ENCODE results near the gene NMRK2. TPM values are rescaled to one million over a fixed set of nuclear protein-coding genes. Genes with fewer than 3 reads are reported as not detected.

The NMRK2 gene
- polyA plus RNA-seq, 1 of the 3 experiments (the other 2 are of a cell fraction) = not detected

DNA sequence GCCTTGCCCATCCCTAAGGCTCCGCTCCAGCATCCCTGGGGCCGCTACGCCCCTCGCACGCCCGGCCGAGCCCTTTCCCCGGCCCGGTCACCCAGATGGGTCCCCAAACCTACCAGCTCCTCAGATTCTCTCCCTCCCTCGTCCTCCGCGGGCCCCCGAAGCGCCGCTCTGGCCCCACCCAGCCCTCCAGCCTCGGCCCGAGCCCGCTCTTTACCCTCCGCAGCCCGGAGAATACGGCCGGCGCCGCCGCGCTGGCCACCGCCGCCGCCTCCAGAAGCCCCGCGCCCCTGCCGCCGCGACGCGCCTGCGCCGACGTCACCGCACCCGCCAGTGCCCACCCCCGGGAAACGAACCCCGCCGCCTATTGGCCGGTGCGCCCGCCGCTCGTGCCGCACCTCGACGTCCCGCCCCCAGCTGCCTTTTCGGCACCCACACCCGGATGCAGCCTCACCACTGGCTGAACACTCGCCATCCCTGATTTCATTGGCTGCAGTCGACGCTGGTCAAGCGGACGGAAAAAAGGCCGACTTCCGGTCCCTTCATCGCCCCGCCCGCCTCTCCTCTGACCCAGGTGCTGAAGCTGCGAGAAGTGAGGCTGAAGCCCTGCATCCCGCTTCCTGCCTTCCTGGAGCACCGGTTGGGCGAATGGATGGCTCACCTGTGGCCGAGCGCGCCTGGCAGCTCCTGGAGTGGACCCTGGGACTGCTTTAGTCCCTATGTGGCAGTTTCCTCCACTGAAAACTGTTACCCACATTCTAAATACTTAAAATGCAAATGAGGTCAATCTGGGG lies 38.1 kb downstream of the NMRK2 start, which contains the start of gene DAPK3:
Gene DAPK3, minus strand, starts transcription at position 292 of the 791 bp plus-strand sequence. CDS start 1,364 bp downstream, outside the sequence.
- Histone ChIP-seq H3K27me3 (ENCODE audit: insufficient read depth) (no peaks in the 10 kb centered on the region), H3K4me1 (ENCODE audit: control insufficient read depth in 1 of 2, insufficient read depth in 2 of 2, low read depth in 1 of 2, low read length in 1 of 2) (peaks cover 16 to 22% of the 10 kb centered on the region in 2 experiments; a peak in 3 of 4 replicates), H3K9ac (peak within 1 kb of the TSS; percentile 93), H3K9me3 (no peaks in the 10 kb centered on the region), H4K20me1 (ENCODE audit: insufficient read depth) (peaks cover 68% of the 10 kb centered on the region), H3K4me3 (ENCODE audit: low read depth in 2 of 2, low read length in 1 of 2) (peak within 1 kb of the TSS; percentile 75 to 80), H3K4me2 (peak within 1 kb of the TSS; percentile 97), H3K36me3 (replicated peaks in 1 of 2; ENCODE audit: control insufficient read depth in 1 of 2, insufficient read depth in 2 of 2, low read length in 1 of 2) (peaks cover 12 to 31% of the 10 kb centered on the region in 2 experiments), H3K9me2 (no peaks in the 10 kb centered on the region), H3F3A (replicated peaks; ENCODE audit: insufficient read depth) (peaks cover 49% of the 10 kb centered on the region), H2AFZ (ENCODE audit: low read depth) (no peak within 1 kb of the TSS), H3K27ac (ENCODE audit: low read depth in 2 of 2, low read length in 1 of 2) (peak within 1 kb of the TSS; percentile 77 to 99), H3K79me2 (ENCODE audit: insufficient read depth) (peaks cover 50% of the 10 kb centered on the region)
- under 1% methylated on average over 51 of the region's 73 CpGs for WGBS (ENCODE audit: low lambda C conversion rate)
- ChIA-PET CTCF (interaction anchor here (0.7 to 1.4 kb wide), 7 partner anchors 10 to 195 kb away, joined by 3 to 4 read pairs (median 3); partner anchors contain the start of gene EEF2), POLR2A (interaction anchor here (0.6 to 3.2 kb wide), 11 partner anchors 8 to 485 kb away, joined by 3 to 60 read pairs (median 4); partner anchors contain the start of genes ATCAY and EEF2)
- peak; percentile 98 for DNase-seq
- TF ChIP-seq ELF1 (IDR thresholded peaks at IDR 0.05) (peak; percentile 88), MEF2A (IDR thresholded peaks at IDR 0.05; ENCODE audit: borderline replicate concordance, low read depth) (no peak), SMC3 (IDR thresholded peaks at IDR 0.05; ENCODE audit: low read depth, low read length) (no peak; the same call in 1 of the 2 replicates), RFX5 (IDR thresholded peaks at IDR 0.05; ENCODE audit: low read length) (peak; percentile 81), RXRA (IDR thresholded peaks at IDR 0.05; ENCODE audit: borderline replicate concordance, low read depth) (no peak), EZH2phosphoT487 (IDR thresholded peaks at IDR 0.05; ENCODE audit: borderline replicate concordance, low read depth) (no peak), JUND (IDR thresholded peaks at IDR 0.05) (peak; percentile 38; the same call in 1 of the 2 replicates), RAD21 (IDR thresholded peaks at IDR 0.05; ENCODE audit: low read length) (no peak), TAF1 (IDR thresholded peaks at IDR 0.05; ENCODE audit: borderline replicate concordance, low read depth, low read length) (peak; percentile 33; the same call in 1 of the 2 replicates), RCOR1 (IDR thresholded peaks at IDR 0.05; ENCODE audit: low read length) (no peak), EP300 (IDR thresholded peaks at IDR 0.05; ENCODE audit: borderline replicate concordance in 1 of 2, low read depth in 1 of 2, low read length in 1 of 2) (0 out of 4 replicates have a peak, but pooled peaks of 1 of the 2 experiments have one; percentile 22), PBX3 (IDR thresholded peaks at IDR 0.05) (peak; percentile 99), MXI1 (IDR thresholded peaks at IDR 0.05; ENCODE audit: low read depth, low read length) (peak; percentile 36), NRF1 (IDR thresholded peaks at IDR 0.05; ENCODE audit: low read depth, low read length) (peak; percentile 67), GABPA (IDR thresholded peaks at IDR 0.05; ENCODE audit: low read depth) (peak; percentile 88), POLR2AphosphoS5 (IDR thresholded peaks at IDR 0.05; ENCODE audit: low read depth, low read length) (peak; percentile 82), USF2 (IDR thresholded peaks at IDR 0.05; ENCODE audit: borderline replicate concordance, low read depth, low read length) (no peak), FOXM1 (IDR thresholded peaks at IDR 0.05; ENCODE audit: low read depth) (no peak), FOSL2 (IDR thresholded peaks at IDR 0.05; ENCODE audit: borderline replicate concordance, low read depth) (no peak; the same call in 1 of the 2 replicates), YY1 (IDR thresholded peaks at IDR 0.05; ENCODE audit: low read depth) (no peak), SIN3A (IDR thresholded peaks at IDR 0.05; ENCODE audit: borderline replicate concordance, low read depth, low read length) (no peak)
- TF ChIP-seq, protein P1, sequence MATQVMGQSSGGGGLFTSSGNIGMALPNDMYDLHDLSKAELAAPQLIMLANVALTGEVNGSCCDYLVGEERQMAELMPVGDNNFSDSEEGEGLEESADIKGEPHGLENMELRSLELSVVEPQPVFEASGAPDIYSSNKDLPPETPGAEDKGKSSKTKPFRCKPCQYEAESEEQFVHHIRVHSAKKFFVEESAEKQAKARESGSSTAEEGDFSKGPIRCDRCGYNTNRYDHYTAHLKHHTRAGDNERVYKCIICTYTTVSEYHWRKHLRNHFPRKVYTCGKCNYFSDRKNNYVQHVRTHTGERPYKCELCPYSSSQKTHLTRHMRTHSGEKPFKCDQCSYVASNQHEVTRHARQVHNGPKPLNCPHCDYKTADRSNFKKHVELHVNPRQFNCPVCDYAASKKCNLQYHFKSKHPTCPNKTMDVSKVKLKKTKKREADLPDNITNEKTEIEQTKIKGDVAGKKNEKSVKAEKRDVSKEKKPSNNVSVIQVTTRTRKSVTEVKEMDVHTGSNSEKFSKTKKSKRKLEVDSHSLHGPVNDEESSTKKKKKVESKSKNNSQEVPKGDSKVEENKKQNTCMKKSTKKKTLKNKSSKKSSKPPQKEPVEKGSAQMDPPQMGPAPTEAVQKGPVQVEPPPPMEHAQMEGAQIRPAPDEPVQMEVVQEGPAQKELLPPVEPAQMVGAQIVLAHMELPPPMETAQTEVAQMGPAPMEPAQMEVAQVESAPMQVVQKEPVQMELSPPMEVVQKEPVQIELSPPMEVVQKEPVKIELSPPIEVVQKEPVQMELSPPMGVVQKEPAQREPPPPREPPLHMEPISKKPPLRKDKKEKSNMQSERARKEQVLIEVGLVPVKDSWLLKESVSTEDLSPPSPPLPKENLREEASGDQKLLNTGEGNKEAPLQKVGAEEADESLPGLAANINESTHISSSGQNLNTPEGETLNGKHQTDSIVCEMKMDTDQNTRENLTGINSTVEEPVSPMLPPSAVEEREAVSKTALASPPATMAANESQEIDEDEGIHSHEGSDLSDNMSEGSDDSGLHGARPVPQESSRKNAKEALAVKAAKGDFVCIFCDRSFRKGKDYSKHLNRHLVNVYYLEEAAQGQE (IDR thresholded peaks at IDR 0.05; ENCODE audit: low read depth, low read length) = peak; percentile 96
- TF ChIP-seq, protein P2, sequence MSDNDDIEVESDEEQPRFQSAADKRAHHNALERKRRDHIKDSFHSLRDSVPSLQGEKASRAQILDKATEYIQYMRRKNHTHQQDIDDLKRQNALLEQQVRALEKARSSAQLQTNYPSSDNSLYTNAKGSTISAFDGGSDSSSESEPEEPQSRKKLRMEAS (IDR thresholded peaks at IDR 0.05; ENCODE audit: low read depth) = 0 out of 2 replicates have a peak, but pooled peaks have one; percentile 44
- TF ChIP-seq, protein P3, sequence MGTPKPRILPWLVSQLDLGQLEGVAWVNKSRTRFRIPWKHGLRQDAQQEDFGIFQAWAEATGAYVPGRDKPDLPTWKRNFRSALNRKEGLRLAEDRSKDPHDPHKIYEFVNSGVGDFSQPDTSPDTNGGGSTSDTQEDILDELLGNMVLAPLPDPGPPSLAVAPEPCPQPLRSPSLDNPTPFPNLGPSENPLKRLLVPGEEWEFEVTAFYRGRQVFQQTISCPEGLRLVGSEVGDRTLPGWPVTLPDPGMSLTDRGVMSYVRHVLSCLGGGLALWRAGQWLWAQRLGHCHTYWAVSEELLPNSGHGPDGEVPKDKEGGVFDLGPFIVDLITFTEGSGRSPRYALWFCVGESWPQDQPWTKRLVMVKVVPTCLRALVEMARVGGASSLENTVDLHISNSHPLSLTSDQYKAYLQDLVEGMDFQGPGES (IDR thresholded peaks at IDR 0.05; ENCODE audit: low read depth, low read length) = peak; percentile 82
- TF ChIP-seq, protein P4, sequence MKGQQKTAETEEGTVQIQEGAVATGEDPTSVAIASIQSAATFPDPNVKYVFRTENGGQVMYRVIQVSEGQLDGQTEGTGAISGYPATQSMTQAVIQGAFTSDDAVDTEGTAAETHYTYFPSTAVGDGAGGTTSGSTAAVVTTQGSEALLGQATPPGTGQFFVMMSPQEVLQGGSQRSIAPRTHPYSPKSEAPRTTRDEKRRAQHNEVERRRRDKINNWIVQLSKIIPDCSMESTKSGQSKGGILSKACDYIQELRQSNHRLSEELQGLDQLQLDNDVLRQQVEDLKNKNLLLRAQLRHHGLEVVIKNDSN (IDR thresholded peaks at IDR 0.05; ENCODE audit: borderline replicate concordance, low read depth) = no peak

Data from SK-N-SH (cell line).